ENCODE results near the gene CSRP1. TPM values are rescaled to one million over a fixed set of nuclear protein-coding genes. Genes with fewer than 3 reads are reported as not detected.
A peak's percentile ranks its signal among the peaks of the same experiment; 100 is the strongest.

CSRP1 gene
- total and polyA plus RNA-seq, 9 of the 15 experiments (the other 6 are each of a cell fraction or from before 2014, with no cell fraction given) = 6.8 to 39.4 (median 23.7) TPM

GRCh38 chr1:201481004-201481380 is 25.9 kb downstream of the CSRP1 start:
- H3K4me2 ChIP-seq (ENCODE audit: insufficient read depth, low read length) = peak overlapping the region; percentile 77
- no peaks in the 10 kb centered on the region for H3K79me2 ChIP-seq (ENCODE audit: control insufficient read depth, insufficient read depth, low read length)
- no peak overlapping the region for H3K27ac ChIP-seq (ENCODE audit: extremely low read depth, low read depth, low read length)
- ATAC-seq (no peak), DNase-seq (ENCODE audit: extremely low read depth in 1 of 4, low spot score in 3 of 4) (no peak), FAIRE-seq (no peak)
- no peaks in the 10 kb centered on the region; the same call in none of the 2 replicates for H4K20me1 ChIP-seq (replicated peaks; ENCODE audit: control insufficient read depth, insufficient read depth, low read length)
- WGBS (ENCODE audit: insufficient coverage, low coverage, missing lambda C conversion rate) = 8% methylated on average over 17 of the region's 17 CpGs
- H3K36me3 ChIP-seq (ENCODE audit: control insufficient read depth, insufficient read depth, low read length) = no peaks in the 10 kb centered on the region
- peaks cover 4% of the 10 kb centered on the region for H3K9me1 ChIP-seq (ENCODE audit: control insufficient read depth, insufficient read depth, low read length)
- intact Hi-C loops (cut with micrococcal nuclease) = loop anchor here (5.0 kb wide), 1 partner anchor 311 kb away; no protein-coding TSS in a partner anchor
- H3K9ac ChIP-seq (ENCODE audit: insufficient read depth in 1 of 2, low read depth in 2 of 2, low read length in 2 of 2) = peak overlapping the region; percentile 31 to 80; a peak in 3 of 4 replicates
- BruUV-seq (replicated peaks) = no TSS peak
- H3K4me1 ChIP-seq (replicated peaks in 1 of 2; ENCODE audit: control insufficient read depth in 2 of 2, insufficient read depth in 2 of 2, low read length in 2 of 2) = peaks cover 20 to 25% of the 10 kb centered on the region in 2 experiments
- peak overlapping the region; percentile 90 for H2AFZ ChIP-seq (ENCODE audit: low read depth, low read length)
- peaks cover 0 to 13% of the 10 kb centered on the region in 2 experiments; a peak in 2 of 5 replicates for H3K27me3 ChIP-seq (ENCODE audit: control insufficient read depth in 2 of 2, insufficient read depth in 2 of 2, low read length in 2 of 2)
- peak overlapping the region; percentile 42 for H3K4me3 ChIP-seq
- no peaks in the 10 kb centered on the region for H3K9me3 ChIP-seq (replicated peaks; ENCODE audit: control insufficient read depth, insufficient read depth, low read depth, low read length)
- ChIA-PET CTCF (ENCODE audit: low intra/inter-chr PET ratio) (interaction anchor here (0.6 to 7.7 kb wide), 10 partner anchors 26 to 1741 kb away, joined by 3 to 166 read pairs (median 9); partner anchors contain the start of gene CSRP1), POLR2A (interaction anchor here (0.6 to 3.0 kb wide), 13 partner anchors 9 to 409 kb away, joined by 3 to 8 read pairs (median 3); no protein-coding TSS in a partner anchor)
- in situ Hi-C loops (cut with MboI) = no loop called here
- TF ChIP-seq HOMEZ (CRISPR knock-in tag; IDR thresholded peaks at IDR 0.05) = no peak
- peak; percentile 22; the same call in 1 of the 2 replicates for TF ChIP-seq PHF8 (IDR thresholded peaks at IDR 0.05; ENCODE audit: borderline replicate concordance, low read length)
- no peak for TF ChIP-seq PURB (CRISPR knock-in tag; IDR thresholded peaks at IDR 0.05; ENCODE audit: low read depth)
- peak in 1 of 2 experiments; percentile 2 for TF ChIP-seq E2F6 (IDR thresholded peaks at IDR 0.05; ENCODE audit: borderline replicate concordance in 1 of 2, extremely low read depth in 1 of 2, insufficient read depth in 1 of 2, insufficient read length in 1 of 2, low read depth in 1 of 2, low read length in 1 of 2, poor library complexity in 1 of 2, severe bottlenecking in 1 of 2)
- 0 out of 2 replicates have a peak, but pooled peaks have one; percentile 52 for TF ChIP-seq CBFB (CRISPR knock-in tag; IDR thresholded peaks at IDR 0.05)
- TF ChIP-seq FUS (optimal IDR thresholded peaks at IDR 0.05; ENCODE audit: low read depth, low read length) = no peak
- TF ChIP-seq ZBTB33 (CRISPR knock-in tag; IDR thresholded peaks at IDR 0.05) = 0 out of 2 replicates have a peak, but pooled peaks have one; percentile 6
- TF ChIP-seq CHD1 (IDR thresholded peaks at IDR 0.05; ENCODE audit: low read length) = peak; percentile 28
